GM18951 (cell line): ENCODE data around the gene EFS.

Source experiments
- POLR2A ChIP-seq: IDR thresholded peaks from 4 replicates; pipeline ENCODE4 v1.6.1; 2011; ENCODE audit warnings: mild to moderate bottlenecking; ENCODE audit not compliant: insufficient read length, insufficient read depth; ENCODE audit errors: extremely low read depth
- in situ Hi-C: fragments of 300-500 bp; cut with MboI; formaldehyde crosslinking; loops from one replicate; pipeline ENCODE4 v1.12.0; 2022; ENCODE audit warnings: low sequenced_read_pairs, mixed read lengths, inconsistent platforms; ENCODE audit not compliant: unreplicated experiment

Gene EFS

DNA sequence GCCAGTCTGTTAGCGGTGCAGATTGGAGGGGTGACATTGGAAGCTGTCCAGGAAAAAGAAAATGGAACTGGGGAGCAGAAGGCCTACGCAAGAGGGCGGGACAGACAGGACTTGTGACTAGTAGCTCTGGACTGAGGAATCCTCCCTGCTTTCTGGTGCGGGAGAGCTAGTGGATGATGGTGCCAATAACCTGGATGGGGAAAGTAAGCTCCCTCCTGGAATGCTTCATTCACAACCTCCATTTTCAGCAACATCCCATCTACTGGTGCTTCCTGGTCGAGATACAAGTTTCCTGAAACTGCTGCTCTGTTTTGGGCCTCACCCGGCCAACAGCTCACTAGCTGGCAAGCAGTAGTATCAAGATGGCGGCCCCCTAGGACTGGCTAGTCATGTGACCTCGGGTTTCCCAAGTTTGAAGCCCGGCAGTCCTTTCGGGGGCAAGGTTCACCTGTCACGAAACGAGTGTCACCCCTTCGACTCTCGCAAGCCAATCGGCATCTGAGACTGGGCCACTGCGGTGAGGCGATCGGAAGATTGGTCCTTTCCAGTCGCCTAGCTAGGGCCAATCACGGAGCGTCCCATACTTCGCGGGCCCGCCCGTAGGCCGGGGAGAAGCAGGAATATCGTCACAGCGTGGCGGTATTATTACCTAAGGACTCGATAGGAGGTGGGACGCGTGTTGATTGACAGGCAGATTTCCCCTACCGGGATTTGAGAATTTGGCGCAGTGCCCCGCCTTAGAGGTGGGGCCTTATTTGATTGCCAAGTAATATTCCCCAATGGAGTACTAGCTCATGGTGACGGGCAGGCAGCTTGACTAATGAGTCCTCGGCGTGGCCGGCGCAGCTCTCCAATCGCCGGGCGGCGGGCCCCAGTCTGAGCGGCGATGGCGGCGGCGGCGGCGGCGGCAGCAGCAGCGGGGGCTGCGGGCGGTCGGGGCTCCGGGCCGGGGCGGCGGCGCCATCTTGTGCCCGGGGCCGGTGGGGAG is 44.1 kb downstream of the EFS start, which contains the start of gene PABPN1:
PABPN1 (plus strand) TSS at position 874 of the 988 bp plus-strand sequence; CDS start at position 887, 13 bp downstream.
- peak; percentile 61 for TF ChIP-seq POLR2A
- in situ Hi-C loops, result no loop called here

- TF ChIP-seq POLR2A, result no peak
- in situ Hi-C loops, result no loop called here
These were observed 45.0 kb downstream of the EFS start for GRCh38 chr14:23319746-23320583.

DNA sequence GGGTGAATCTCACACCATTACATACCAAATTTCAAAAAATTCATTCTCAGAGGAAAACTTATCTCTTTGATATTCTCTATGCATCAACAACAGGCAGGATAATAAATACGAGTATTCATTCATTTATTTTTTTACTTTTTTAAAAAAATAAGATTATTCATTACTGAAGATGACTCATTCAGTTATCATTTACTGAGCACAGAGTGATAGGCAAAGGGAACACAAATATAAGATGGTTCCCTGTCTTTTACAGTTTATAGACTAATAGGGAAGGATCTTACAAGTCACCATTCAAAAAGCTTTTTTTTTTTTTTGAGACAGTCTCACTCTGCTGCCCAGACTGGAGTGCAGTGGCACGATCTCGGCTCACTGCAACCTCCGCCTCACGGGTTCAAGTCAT is 48.7 kb downstream of the EFS start:
- in situ Hi-C loops, result no loop called here
- no peak for TF ChIP-seq POLR2A

GRCh38 chr14:23310546-23310945 is 54.4 kb downstream of the EFS start:
- TF ChIP-seq POLR2A, result no peak
- in situ Hi-C loops, result no loop called here

DNA sequence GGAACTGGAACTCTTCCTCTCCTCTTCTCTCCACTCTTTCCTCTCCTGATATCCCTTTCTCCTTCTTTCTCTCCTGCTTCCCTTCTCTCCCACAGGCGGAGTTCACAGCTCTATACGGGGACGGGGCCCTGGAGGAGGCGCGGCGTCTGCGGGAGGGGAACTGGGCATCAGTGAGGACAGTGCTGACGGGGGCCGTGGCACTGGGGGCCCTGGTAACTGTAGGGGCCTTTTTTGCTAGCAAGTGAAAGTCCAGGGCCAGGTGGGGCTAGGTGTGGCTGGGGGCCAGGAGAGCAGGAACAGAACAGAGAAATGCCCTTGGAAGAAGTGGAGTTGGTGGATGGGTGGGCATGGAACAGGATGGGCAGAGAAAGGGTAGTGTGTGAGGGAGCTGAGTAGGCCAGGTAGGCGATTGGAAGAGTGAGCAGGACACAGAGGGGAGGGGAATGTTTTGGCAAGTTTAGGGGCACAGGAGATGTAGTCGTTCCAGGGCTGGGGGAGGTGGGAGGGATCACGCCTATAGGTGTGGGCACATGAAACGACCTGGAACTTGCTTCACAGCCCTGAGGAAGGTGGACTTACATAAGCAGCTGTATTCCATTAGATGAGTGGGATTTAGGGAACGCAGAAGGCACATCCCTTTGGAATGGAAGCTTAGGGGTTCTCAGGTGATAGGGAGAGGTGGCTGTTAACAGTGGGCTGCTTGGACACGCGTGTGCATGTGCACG is 56.1 kb downstream of the EFS start:
- no peak for TF ChIP-seq POLR2A
- in situ Hi-C loops, result no loop called here

- in situ Hi-C loops, result no loop called here
These were observed 57.0 kb downstream of the EFS start for GRCh38 chr14:23307687-23308644.

GRCh38 chr14:23307146-23307530 is 57.8 kb downstream of the EFS start:
- TF ChIP-seq POLR2A, result no peak
- in situ Hi-C loops, result no loop called here

More at GRCh38 chr14:23307687-23308644, 57.0 kb downstream of the EFS start:
- no peak for TF ChIP-seq POLR2A

DNA sequence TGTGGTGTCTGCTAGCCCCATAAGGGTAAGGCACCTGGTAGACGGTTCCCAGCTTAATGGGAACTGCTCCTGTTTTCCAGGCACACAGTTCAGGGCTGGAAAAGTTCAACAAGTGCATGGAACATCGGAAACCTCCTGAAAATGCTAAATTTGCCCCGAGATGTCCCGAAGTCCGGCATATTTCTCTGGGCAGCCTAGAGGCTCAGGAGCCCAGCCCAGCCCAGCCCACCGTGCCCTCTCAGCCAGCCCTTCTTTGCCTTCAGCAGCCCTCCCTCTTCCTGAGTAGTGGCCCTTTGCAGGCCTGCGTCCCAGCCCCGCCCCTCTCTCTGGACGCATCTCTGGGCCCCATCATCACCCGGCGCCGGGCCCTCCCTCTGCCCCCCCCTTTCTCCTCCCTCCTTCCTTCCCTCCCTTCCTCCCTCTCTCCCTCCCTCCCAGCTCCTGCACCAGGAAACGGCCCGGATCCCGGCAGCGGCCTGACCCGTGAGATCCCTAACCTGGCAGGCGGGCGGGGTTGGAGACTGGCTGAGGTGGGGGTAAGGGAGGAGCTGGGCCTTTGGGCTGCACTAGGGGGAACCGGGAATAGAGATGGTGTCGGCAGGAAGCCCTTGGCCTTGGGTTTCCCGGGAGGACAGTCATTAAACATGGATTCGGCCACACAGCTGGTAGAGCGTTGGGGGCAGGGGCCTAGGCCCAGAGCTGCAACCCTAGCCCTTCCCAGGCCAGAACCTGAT is 58.4 kb downstream of the EFS start, which contains the start of gene BCL2L2:
BCL2L2 (plus strand) TSS at position 422 of the 734 bp plus-strand sequence. CDS start 935 bp downstream, outside the sequence.
- peak; percentile 79 for TF ChIP-seq POLR2A
- in situ Hi-C loops, result no loop called here
